ENCODE measurements around the gene GSG1L. TPM values are rescaled to one million over a fixed set of nuclear protein-coding genes. Genes with fewer than 3 reads are reported as not detected.

GSG1L gene
- total and polyA plus RNA-seq, 2 experiments from 2014 or later, result not detected

- no peak for DNase-seq (ENCODE audit: low spot score)
- Histone ChIP-seq H3K79me2 (no peaks in the 10 kb centered on the region), H3K4me1 (ENCODE audit: insufficient read depth) (no peaks in the 10 kb centered on the region), H3K9me3 (ENCODE audit: low read depth) (no peaks in the 10 kb centered on the region), H3K27ac (no peak overlapping the region), H3K4me2 (no peak overlapping the region), H2AFZ (no peak overlapping the region), H3K27me3 (no peaks in the 10 kb centered on the region), H3K4me3 (no peak overlapping the region), H3K36me3 (replicated peaks; ENCODE audit: insufficient read depth, low read depth) (no peaks in the 10 kb centered on the region), H4K20me1 (ENCODE audit: insufficient read depth, poor library complexity, severe bottlenecking) (no peaks in the 10 kb centered on the region), H3K9me2 (replicated peaks; ENCODE audit: insufficient read depth) (no peaks in the 10 kb centered on the region)
- 96% methylated on average over 21 of the region's 21 CpGs for WGBS (ENCODE audit: low lambda C conversion rate, missing lambda C conversion rate)
- no peak for TF ChIP-seq CTCF (IDR thresholded peaks at IDR 0.05; ENCODE audit: poor library complexity)
- no peak for TF ChIP-seq EZH2phosphoT487 (IDR thresholded peaks at IDR 0.05; ENCODE audit: low read depth, severe bottlenecking, unreplicated experiment)
- no peak for TF ChIP-seq EZH2 (IDR thresholded peaks at IDR 0.05; ENCODE audit: borderline replicate concordance)
Observed at GRCh38 chr16:28098171-28098958, 34.9 kb upstream of the GSG1L start.

GRCh38 chr16:28096983-28097899 lies 33.7 kb upstream of the GSG1L start:
- H3K27ac ChIP-seq, result no peak overlapping the region
- no peak overlapping the region for H3K4me3 ChIP-seq
- no peak overlapping the region for H2AFZ ChIP-seq
- no peaks in the 10 kb centered on the region for H3K9me3 ChIP-seq (ENCODE audit: low read depth)
- no peaks in the 10 kb centered on the region for H3K27me3 ChIP-seq
- H4K20me1 ChIP-seq (ENCODE audit: insufficient read depth, poor library complexity, severe bottlenecking), result no peaks in the 10 kb centered on the region
- no peaks in the 10 kb centered on the region for H3K4me1 ChIP-seq (ENCODE audit: insufficient read depth)
- no peaks in the 10 kb centered on the region for H3K9me2 ChIP-seq (replicated peaks; ENCODE audit: insufficient read depth)
- H3K79me2 ChIP-seq, result no peaks in the 10 kb centered on the region
- 87% methylated on average over 15 of the region's 17 CpGs for WGBS (ENCODE audit: low lambda C conversion rate, missing lambda C conversion rate)
- no peaks in the 10 kb centered on the region for H3K36me3 ChIP-seq (replicated peaks; ENCODE audit: insufficient read depth, low read depth)
- no peak overlapping the region for H3K4me2 ChIP-seq
- no peak for DNase-seq (ENCODE audit: low spot score)
- TF ChIP-seq EZH2 (IDR thresholded peaks at IDR 0.05; ENCODE audit: borderline replicate concordance) (no peak), EZH2phosphoT487 (IDR thresholded peaks at IDR 0.05; ENCODE audit: low read depth, severe bottlenecking, unreplicated experiment) (no peak)

DNA sequence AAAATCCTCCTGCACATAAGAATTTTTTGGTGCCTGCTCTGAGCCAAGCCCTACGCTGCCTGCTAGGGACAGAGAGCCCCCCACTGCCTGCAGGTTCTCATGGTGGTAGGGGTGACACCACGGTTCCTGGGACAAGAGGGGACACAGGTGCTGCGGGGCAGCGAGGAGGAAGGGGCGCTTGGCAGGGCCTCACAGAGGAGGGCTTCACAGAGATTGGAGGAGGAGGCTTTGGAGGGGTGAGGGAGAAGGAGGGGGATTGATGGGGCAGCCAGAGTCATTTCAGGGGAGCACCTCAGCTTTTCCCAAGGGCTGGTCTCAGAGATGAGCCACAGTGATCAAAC lies 29.8 kb upstream of the GSG1L start:
- H3K79me2 ChIP-seq, result no peaks in the 10 kb centered on the region
- no peaks in the 10 kb centered on the region for H3K9me2 ChIP-seq (replicated peaks; ENCODE audit: insufficient read depth)
- no peaks in the 10 kb centered on the region for H3K9me3 ChIP-seq (ENCODE audit: low read depth)
- H4K20me1 ChIP-seq (ENCODE audit: insufficient read depth, poor library complexity, severe bottlenecking), result no peaks in the 10 kb centered on the region
- no peak overlapping the region for H3K4me3 ChIP-seq
- no peaks in the 10 kb centered on the region for H3K4me1 ChIP-seq (ENCODE audit: insufficient read depth)
- no peak overlapping the region for H3K27ac ChIP-seq
- H3K4me2 ChIP-seq, result no peak overlapping the region
- H2AFZ ChIP-seq, result no peak overlapping the region
- TF ChIP-seq CTCF (IDR thresholded peaks at IDR 0.05; ENCODE audit: poor library complexity) (no peak), EZH2 (IDR thresholded peaks at IDR 0.05; ENCODE audit: borderline replicate concordance) (no peak), EZH2phosphoT487 (IDR thresholded peaks at IDR 0.05; ENCODE audit: low read depth, severe bottlenecking, unreplicated experiment) (no peak)
- H3K27me3 ChIP-seq, result no peaks in the 10 kb centered on the region
- 72% methylated on average over 5 of the region's 5 CpGs for WGBS (ENCODE audit: low lambda C conversion rate, missing lambda C conversion rate)
- no peak for DNase-seq (ENCODE audit: low spot score)
- H3K36me3 ChIP-seq (replicated peaks; ENCODE audit: insufficient read depth, low read depth), result no peaks in the 10 kb centered on the region
